ENCODE results near the gene NUDT9. TPM values are rescaled to one million over a fixed set of nuclear protein-coding genes. Genes with fewer than 3 reads are reported as not detected.
"Not testable (repeated sequence)": the region's sequence is repeated elsewhere in the genome, so short reads cannot be mapped to it uniquely, and the experiment has no call there.

Gene NUDT9
- total RNA-seq, 2 donors from 2014 or later = 15.5 to 17.2 TPM

DNA sequence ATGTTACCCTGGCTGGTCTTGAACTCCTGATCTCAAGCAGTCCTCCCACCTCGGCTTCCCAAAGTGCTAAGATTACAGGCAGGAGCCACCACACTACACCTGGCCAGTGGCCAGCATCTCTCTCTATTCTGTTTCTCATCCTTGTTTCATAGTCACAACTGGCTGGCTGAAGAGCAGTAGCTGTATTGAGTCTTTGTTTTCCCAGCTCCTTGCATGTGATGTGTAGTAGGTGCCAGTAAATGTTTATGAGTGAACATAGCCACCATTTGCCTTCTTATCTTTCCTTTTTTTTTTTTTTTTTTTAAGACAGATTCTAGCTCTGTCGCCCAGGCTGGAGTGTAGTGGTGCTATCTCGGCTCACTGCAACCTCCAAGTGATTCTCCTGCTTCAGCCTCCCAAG, 23.6 kb downstream of the NUDT9 start:
- DNase-seq (ENCODE audit: low spot score) (no peak), ATAC-seq (ENCODE audit: insufficient number of reproducible peaks, low FRiP score, low read depth) (no peak)
- no peaks in the 10 kb centered on the region for H3K9me3 ChIP-seq
- H3K27ac ChIP-seq = no peak overlapping the region
- H3K27me3 ChIP-seq (replicated peaks; ENCODE audit: insufficient read depth) = no peaks in the 10 kb centered on the region
- peaks cover 22% of the 10 kb centered on the region for H3K36me3 ChIP-seq
- TF ChIP-seq, protein P1, sequence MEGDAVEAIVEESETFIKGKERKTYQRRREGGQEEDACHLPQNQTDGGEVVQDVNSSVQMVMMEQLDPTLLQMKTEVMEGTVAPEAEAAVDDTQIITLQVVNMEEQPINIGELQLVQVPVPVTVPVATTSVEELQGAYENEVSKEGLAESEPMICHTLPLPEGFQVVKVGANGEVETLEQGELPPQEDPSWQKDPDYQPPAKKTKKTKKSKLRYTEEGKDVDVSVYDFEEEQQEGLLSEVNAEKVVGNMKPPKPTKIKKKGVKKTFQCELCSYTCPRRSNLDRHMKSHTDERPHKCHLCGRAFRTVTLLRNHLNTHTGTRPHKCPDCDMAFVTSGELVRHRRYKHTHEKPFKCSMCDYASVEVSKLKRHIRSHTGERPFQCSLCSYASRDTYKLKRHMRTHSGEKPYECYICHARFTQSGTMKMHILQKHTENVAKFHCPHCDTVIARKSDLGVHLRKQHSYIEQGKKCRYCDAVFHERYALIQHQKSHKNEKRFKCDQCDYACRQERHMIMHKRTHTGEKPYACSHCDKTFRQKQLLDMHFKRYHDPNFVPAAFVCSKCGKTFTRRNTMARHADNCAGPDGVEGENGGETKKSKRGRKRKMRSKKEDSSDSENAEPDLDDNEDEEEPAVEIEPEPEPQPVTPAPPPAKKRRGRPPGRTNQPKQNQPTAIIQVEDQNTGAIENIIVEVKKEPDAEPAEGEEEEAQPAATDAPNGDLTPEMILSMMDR (IDR thresholded peaks at IDR 0.05) = no peak
- no peak overlapping the region for H3K4me3 ChIP-seq
- no peaks in the 10 kb centered on the region for H3K4me1 ChIP-seq (ENCODE audit: control insufficient read depth in 1 of 2, low read depth in 2 of 2)

DNA sequence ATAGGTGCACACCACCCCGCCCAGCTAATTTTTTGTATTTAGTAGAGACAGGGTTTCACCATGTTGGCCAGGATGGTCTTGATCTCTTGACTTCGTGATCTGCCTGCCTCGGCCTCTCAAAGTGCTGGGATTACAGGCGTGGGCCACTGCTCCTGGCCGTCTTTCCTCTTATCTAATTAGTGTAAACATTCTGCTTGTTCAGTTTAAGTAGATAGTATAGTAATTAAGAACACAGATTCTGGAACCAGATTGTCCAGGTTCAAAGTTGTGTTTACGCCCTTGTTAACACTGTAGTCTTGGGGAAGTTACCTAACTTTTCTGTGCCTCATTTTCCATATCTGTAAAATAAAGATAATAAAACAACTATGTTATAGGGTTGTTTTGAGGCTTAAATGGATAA, 24.0 kb downstream of the NUDT9 start:
- not testable (repeated sequence) for ATAC-seq (ENCODE audit: insufficient number of reproducible peaks, low FRiP score, low read depth); H3K27me3 ChIP-seq (replicated peaks; ENCODE audit: insufficient read depth); H3K27ac ChIP-seq; DNase-seq (ENCODE audit: low spot score); H3K4me1 ChIP-seq (ENCODE audit: control insufficient read depth in 1 of 2, low read depth in 2 of 2); H3K4me3 ChIP-seq; H3K9me3 ChIP-seq
- H3K36me3 ChIP-seq = peaks cover 26% of the 10 kb centered on the region

DNA sequence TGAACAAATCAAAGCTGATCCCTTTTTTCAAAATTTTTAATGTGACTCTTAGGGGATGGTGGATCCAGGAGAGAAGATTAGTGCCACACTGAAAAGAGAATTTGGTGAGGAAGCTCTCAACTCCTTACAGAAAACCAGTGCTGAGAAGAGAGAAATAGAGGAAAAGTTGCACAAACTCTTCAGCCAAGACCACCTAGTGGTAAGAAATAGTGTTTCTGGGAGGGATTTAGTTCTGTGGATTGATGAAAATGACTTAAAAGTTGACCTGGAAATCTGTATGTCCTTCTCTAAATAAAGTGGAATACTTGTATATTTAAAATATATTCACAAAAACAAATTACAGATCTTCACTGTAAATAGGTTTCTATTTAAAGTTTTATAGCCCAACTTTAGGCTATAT, 29.2 kb downstream of the NUDT9 start:
- Histone ChIP-seq H3K27ac (no peak overlapping the region), H3K27me3 (replicated peaks; ENCODE audit: insufficient read depth) (no peaks in the 10 kb centered on the region), H3K4me3 (no peak overlapping the region), H3K9me3 (no peaks in the 10 kb centered on the region), H3K36me3 (peaks cover 19% of the 10 kb centered on the region), H3K4me1 (ENCODE audit: control insufficient read depth in 1 of 2, low read depth in 2 of 2) (no peaks in the 10 kb centered on the region)
- no peak for DNase-seq (ENCODE audit: low spot score)
- TF ChIP-seq, protein P1 (IDR thresholded peaks at IDR 0.05) = no peak
- ATAC-seq (ENCODE audit: insufficient number of reproducible peaks, low FRiP score, low read depth) = no peak

DNA sequence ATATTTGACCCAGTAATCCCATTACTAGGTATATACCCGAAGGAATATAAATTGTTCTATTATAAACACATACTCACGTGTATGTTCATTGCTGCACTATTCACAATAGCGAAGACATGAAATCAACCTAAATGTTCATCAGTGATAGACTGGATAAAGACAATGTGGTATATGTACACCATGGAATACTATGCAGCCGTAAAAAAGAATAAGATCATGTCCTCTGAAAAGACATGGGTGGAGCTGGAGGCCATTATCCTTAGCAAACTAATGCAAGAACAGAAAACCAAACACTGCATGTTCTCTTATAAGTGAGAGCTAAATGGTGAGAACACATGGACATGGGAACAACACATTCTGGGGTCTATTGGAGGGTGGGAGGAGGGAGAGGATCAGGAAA, 36.5 kb downstream of the NUDT9 start:
- Histone ChIP-seq H3K9me3 (no peaks in the 10 kb centered on the region), H3K27me3 (replicated peaks; ENCODE audit: insufficient read depth) (no peaks in the 10 kb centered on the region), H3K4me1 (ENCODE audit: control insufficient read depth in 1 of 2, low read depth in 2 of 2) (no peaks in the 10 kb centered on the region), H3K4me3 (no peak overlapping the region), H3K36me3 (peaks cover 5% of the 10 kb centered on the region), H3K27ac (no peak overlapping the region)
- ATAC-seq (ENCODE audit: insufficient number of reproducible peaks, low FRiP score, low read depth) (no peak), DNase-seq (ENCODE audit: low spot score) (no peak)
- TF ChIP-seq, protein P1 (IDR thresholded peaks at IDR 0.05) = no peak

DNA sequence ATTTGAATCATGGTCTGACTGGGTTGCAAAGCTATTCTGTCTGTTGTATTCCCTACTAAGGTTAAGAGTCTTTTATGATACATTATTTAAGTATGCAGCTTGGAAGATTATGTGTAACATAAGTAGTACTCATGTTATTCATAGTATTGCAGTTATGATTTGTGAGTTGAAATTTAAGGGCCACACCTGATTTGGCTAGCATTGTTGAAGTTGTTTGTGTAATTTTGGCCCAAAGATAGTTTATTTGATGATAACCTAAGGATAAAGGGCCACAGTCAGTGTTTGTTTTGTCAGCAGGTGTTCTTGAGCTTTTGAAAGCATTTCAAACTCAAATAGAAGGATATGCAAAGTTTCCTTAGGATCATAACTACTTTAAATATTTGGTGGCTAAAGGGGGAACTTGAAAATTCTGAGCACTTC, 38.9 kb downstream of the NUDT9 start:
- no peaks in the 10 kb centered on the region for H3K4me1 ChIP-seq (ENCODE audit: control insufficient read depth in 1 of 2, low read depth in 2 of 2)
- TF ChIP-seq, protein P1 (IDR thresholded peaks at IDR 0.05) = no peak
- H3K36me3 ChIP-seq = peaks cover 5% of the 10 kb centered on the region

DNA sequence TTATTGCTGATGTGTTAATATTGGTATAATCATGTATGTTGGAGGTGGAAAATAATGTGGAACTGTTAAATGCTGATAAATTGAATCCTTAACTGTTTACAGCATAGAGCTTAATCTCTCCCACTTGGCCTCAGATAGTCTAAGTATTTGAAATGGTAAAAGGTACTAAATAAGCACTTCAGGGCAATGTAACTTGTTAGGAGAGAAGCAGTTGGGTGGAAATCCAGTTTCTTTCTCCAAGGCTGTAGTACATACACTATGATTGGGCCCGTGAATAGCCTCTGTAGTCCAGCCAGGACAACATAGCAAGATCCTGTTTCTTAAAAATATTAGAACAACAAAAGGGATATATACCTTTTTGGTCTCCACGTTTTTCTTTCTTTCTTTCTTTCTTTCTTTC, 39.7 kb downstream of the NUDT9 start:
- Histone ChIP-seq H3K9me3 (no peaks in the 10 kb centered on the region), H3K4me3 (no peak overlapping the region)
- no peak for ATAC-seq (ENCODE audit: insufficient number of reproducible peaks, low FRiP score, low read depth)

More for the DNA sequence above, 38.9 kb downstream of the NUDT9 start:
- DNase-seq (ENCODE audit: low spot score) (no peak), ATAC-seq (ENCODE audit: insufficient number of reproducible peaks, low FRiP score, low read depth) (no peak)
- H3K27ac ChIP-seq = no peak overlapping the region
- no peaks in the 10 kb centered on the region for H3K9me3 ChIP-seq
- no peak overlapping the region for H3K4me3 ChIP-seq
- no peaks in the 10 kb centered on the region for H3K27me3 ChIP-seq (replicated peaks; ENCODE audit: insufficient read depth)

More for the DNA sequence above, 39.7 kb downstream of the NUDT9 start:
- TF ChIP-seq, protein P1 (IDR thresholded peaks at IDR 0.05) = no peak
- no peak for DNase-seq (ENCODE audit: low spot score)
- H3K4me1 ChIP-seq (ENCODE audit: control insufficient read depth in 1 of 2, low read depth in 2 of 2) = peaks cover 0 to 3% of the 10 kb centered on the region in 2 donors
- peaks cover 5% of the 10 kb centered on the region for H3K36me3 ChIP-seq
- no peak overlapping the region for H3K27ac ChIP-seq
- H3K27me3 ChIP-seq (replicated peaks; ENCODE audit: insufficient read depth) = no peaks in the 10 kb centered on the region
